GM12892 (cell line): ENCODE data around the gene NFKBIB.
"Not testable (repeated sequence)": the region's sequence is repeated elsewhere in the genome, so short reads cannot be mapped to it uniquely, and the experiment has no call there.

Experiments used
- DNase-seq: peaks from one replicate; pipeline ENCODE4 v3.0.0; 2011; ENCODE audit not compliant: insufficient read length
- FAIRE-seq: peaks from 2 replicates; lab custom pipeline; 2011; peaks lifted over from hg19 to GRCh38; lab: Jason Lieb, UNC
- POLR2A ChIP-seq: IDR thresholded peaks from 2 replicates; pipeline ENCODE4 v1.6.1; 2011; ENCODE audit warnings: low read depth, low read length, control low read depth
- POLR2AphosphoS5 ChIP-seq: IDR thresholded peaks from 2 replicates; pipeline ENCODE4 v1.6.1; 2011; ENCODE audit warnings: low read depth, low read length, control low read depth
- TAF1 ChIP-seq: IDR thresholded peaks from 2 replicates; pipeline ENCODE4 v1.6.1; 2011; ENCODE audit warnings: low read depth, mild to moderate bottlenecking, control low read depth, low read length, borderline replicate concordance

Gene NFKBIB

GRCh38 chr19:38922482-38922881 is 22.7 kb downstream of the NFKBIB start:
- TF ChIP-seq TAF1 (no peak), POLR2AphosphoS5 (no peak), POLR2A (no peak)
- FAIRE-seq: no peak
- no peak for DNase-seq

- DNase-seq (no peak), FAIRE-seq (no peak)
- TF ChIP-seq POLR2AphosphoS5: no peak
- TF ChIP-seq TAF1: no peak
- no peak for TF ChIP-seq POLR2A
Measured at GRCh38 chr19:38924388-38924787, 24.6 kb downstream of the NFKBIB start.

- DNase-seq (no peak), FAIRE-seq (no peak)
- TF ChIP-seq TAF1: no peak
- no peak for TF ChIP-seq POLR2AphosphoS5
- no peak for TF ChIP-seq POLR2A
Measured at GRCh38 chr19:38928391-38929001, 28.7 kb downstream of the NFKBIB start.

- DNase-seq: peak; percentile 87
- FAIRE-seq: no peak
- TF ChIP-seq TAF1: peak; percentile 85
- TF ChIP-seq POLR2A: peak; percentile 88; the same call in 1 of the 2 replicates
- no peak; the same call in 1 of the 2 replicates for TF ChIP-seq POLR2AphosphoS5
Measured at GRCh38 chr19:38929929-38930775, 30.4 kb downstream of the NFKBIB start, which contains the start of gene SARS2. Gene SARS2, minus strand, starts transcription at chr19:38930763. Its CDS starts 27 bp downstream, at chr19:38930736.

GRCh38 chr19:38930776-38931520 is 31.2 kb downstream of the NFKBIB start, which contains the start of gene MRPS12:
Gene MRPS12, plus strand, starts transcription at chr19:38930944. Its CDS starts 351 bp downstream, at chr19:38931295.
- FAIRE-seq (peak; percentile 99), DNase-seq (peak; percentile 98)
- TF ChIP-seq POLR2A: peak; percentile 92
- peak; percentile 94 for TF ChIP-seq POLR2AphosphoS5
- peak; percentile 31; the same call in 1 of the 2 replicates for TF ChIP-seq TAF1

GRCh38 chr19:38931521-38931793 is 31.7 kb downstream of the NFKBIB start:
- FAIRE-seq (no peak), DNase-seq (no peak)
- TF ChIP-seq POLR2AphosphoS5: no peak
- TF ChIP-seq TAF1: no peak
- no peak for TF ChIP-seq POLR2A

- TF ChIP-seq TAF1 (no peak), POLR2AphosphoS5 (no peak), POLR2A (no peak)
- no peak for DNase-seq
- FAIRE-seq: no peak
Measured at GRCh38 chr19:38932425-38933179, 32.8 kb downstream of the NFKBIB start.

GRCh38 chr19:38933544-38933943 is 33.8 kb downstream of the NFKBIB start:
- DNase-seq (no peak), FAIRE-seq (no peak)
- no peak for TF ChIP-seq POLR2A
- TF ChIP-seq POLR2AphosphoS5: no peak
- no peak for TF ChIP-seq TAF1

GRCh38 chr19:38939957-38940356 is 40.2 kb downstream of the NFKBIB start:
- no peak for DNase-seq
- FAIRE-seq: no peak
- no peak for TF ChIP-seq POLR2A
- TF ChIP-seq POLR2AphosphoS5: no peak
- TF ChIP-seq TAF1: no peak

GRCh38 chr19:38941466-38941865 is 41.7 kb downstream of the NFKBIB start:
- not testable (repeated sequence) for FAIRE-seq, DNase-seq

GRCh38 chr19:38941979-38942378 is 42.2 kb downstream of the NFKBIB start:
- no peak for TF ChIP-seq TAF1
- no peak for TF ChIP-seq POLR2A
- TF ChIP-seq POLR2AphosphoS5: no peak
- FAIRE-seq: no peak
- DNase-seq: no peak
